Measurements from ENCODE around the gene PTGIR.

Gene PTGIR

GRCh38 chr19:46624958-46625661 is at the start of gene PTGIR:
Gene PTGIR (minus strand): TSS chr19:46625089. CDS start chr19:46624225, 864 bp downstream.
- peak; percentile 35 for DNase-seq

- no peak for DNase-seq
These were observed 45.9 kb upstream of the PTGIR start for GRCh38 chr19:46670813-46671212.

GRCh38 chr19:46668662-46669061 is 43.8 kb upstream of the PTGIR start:
- DNase-seq, result no peak

- no peak for DNase-seq
These were observed 40.2 kb upstream of the PTGIR start for GRCh38 chr19:46665072-46665471.

- peak; percentile 95 for DNase-seq
These were observed 37.1 kb upstream of the PTGIR start for GRCh38 chr19:46661735-46662592.

GRCh38 chr19:46661020-46661731 is 36.3 kb upstream of the PTGIR start, which contains the start of gene DACT3:
Gene DACT3 (minus strand): TSS chr19:46661182. CDS start chr19:46661064, 118 bp downstream.
- peak; percentile 100 for DNase-seq

GRCh38 chr19:46660551-46661019 is 35.7 kb upstream of the PTGIR start:
- no peak for DNase-seq

- peak; percentile 82 for DNase-seq
These were observed 35.2 kb upstream of the PTGIR start for GRCh38 chr19:46660008-46660517.

- peak; percentile 85 for DNase-seq
These were observed 34.5 kb upstream of the PTGIR start for GRCh38 chr19:46659151-46660007.

GRCh38 chr19:46656541-46656940 is 31.7 kb upstream of the PTGIR start:
- no peak for DNase-seq

- DNase-seq, result peak; percentile 77
These were observed 29.8 kb upstream of the PTGIR start for GRCh38 chr19:46654621-46655152.

GRCh38 chr19:46650445-46650844 is 25.6 kb upstream of the PTGIR start:
- DNase-seq, result no peak

- DNase-seq, result no peak
These were observed 24.4 kb upstream of the PTGIR start for GRCh38 chr19:46648961-46649960.

- DNase-seq, result no peak
These were observed 23.4 kb upstream of the PTGIR start for GRCh38 chr19:46648060-46648960.

GRCh38 chr19:46646402-46646801 is 21.5 kb upstream of the PTGIR start:
- no peak for DNase-seq

- DNase-seq, result no peak
These were observed 19.8 kb upstream of the PTGIR start for GRCh38 chr19:46644720-46645119.

- no peak for DNase-seq
These were observed 15.8 kb upstream of the PTGIR start for GRCh38 chr19:46640656-46641055.

- DNase-seq, result peak; percentile 92
These were observed 14.7 kb upstream of the PTGIR start for GRCh38 chr19:46639358-46640182.
